ENCODE data around the gene LMX1B.
"Not testable (repeated sequence)": the region's sequence is repeated elsewhere in the genome, so short reads cannot be mapped to it uniquely, and the experiment has no call there.

The LMX1B gene

GRCh38 chr9:126723807-126724172 is 110.1 kb downstream of the LMX1B start:
- H3K27me3 ChIP-seq (ENCODE audit: low read length), result no peaks in the 10 kb centered on the region
- peak overlapping the region; percentile 95 for H2AFZ ChIP-seq (ENCODE audit: low read depth, low read length, severe bottlenecking)
- no peaks in the 10 kb centered on the region for H3F3A ChIP-seq (ENCODE audit: insufficient read depth)
- H3K79me2 ChIP-seq (ENCODE audit: insufficient read depth, low read length), result no peaks in the 10 kb centered on the region
- TF ChIP-seq, protein P1, sequence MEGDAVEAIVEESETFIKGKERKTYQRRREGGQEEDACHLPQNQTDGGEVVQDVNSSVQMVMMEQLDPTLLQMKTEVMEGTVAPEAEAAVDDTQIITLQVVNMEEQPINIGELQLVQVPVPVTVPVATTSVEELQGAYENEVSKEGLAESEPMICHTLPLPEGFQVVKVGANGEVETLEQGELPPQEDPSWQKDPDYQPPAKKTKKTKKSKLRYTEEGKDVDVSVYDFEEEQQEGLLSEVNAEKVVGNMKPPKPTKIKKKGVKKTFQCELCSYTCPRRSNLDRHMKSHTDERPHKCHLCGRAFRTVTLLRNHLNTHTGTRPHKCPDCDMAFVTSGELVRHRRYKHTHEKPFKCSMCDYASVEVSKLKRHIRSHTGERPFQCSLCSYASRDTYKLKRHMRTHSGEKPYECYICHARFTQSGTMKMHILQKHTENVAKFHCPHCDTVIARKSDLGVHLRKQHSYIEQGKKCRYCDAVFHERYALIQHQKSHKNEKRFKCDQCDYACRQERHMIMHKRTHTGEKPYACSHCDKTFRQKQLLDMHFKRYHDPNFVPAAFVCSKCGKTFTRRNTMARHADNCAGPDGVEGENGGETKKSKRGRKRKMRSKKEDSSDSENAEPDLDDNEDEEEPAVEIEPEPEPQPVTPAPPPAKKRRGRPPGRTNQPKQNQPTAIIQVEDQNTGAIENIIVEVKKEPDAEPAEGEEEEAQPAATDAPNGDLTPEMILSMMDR (IDR thresholded peaks at IDR 0.05; ENCODE audit: insufficient read depth, low read length, poor library complexity, severe bottlenecking), result no peak
- TF ChIP-seq EZH2phosphoT487 (conservative IDR thresholded peaks at IDR 0.05; ENCODE audit: low read length), result no peak
- H3K9ac ChIP-seq (ENCODE audit: low read length), result no peak overlapping the region
- no peaks in the 10 kb centered on the region for H4K20me1 ChIP-seq (ENCODE audit: low read depth, low read length)
- H3K36me3 ChIP-seq (ENCODE audit: low read length), result no peaks in the 10 kb centered on the region
- no peak overlapping the region for H3K27ac ChIP-seq (ENCODE audit: low read depth, low read length)
- no peak overlapping the region for H3K4me3 ChIP-seq (ENCODE audit: insufficient read depth, low read length, poor library complexity, severe bottlenecking)
- no peak overlapping the region for H3K4me2 ChIP-seq (ENCODE audit: low read depth, low read length, poor library complexity, severe bottlenecking)
- no peaks in the 10 kb centered on the region for H3K9me2 ChIP-seq (replicated peaks; ENCODE audit: insufficient read depth, low read length)
- no peaks in the 10 kb centered on the region for H3K9me3 ChIP-seq (ENCODE audit: insufficient read depth, low read length)

GRCh38 chr9:126724226-126724625 is 110.5 kb downstream of the LMX1B start:
- no peak overlapping the region for H3K4me2 ChIP-seq (ENCODE audit: low read depth, low read length, poor library complexity, severe bottlenecking)
- H3K79me2 ChIP-seq (ENCODE audit: insufficient read depth, low read length), result no peaks in the 10 kb centered on the region
- no peaks in the 10 kb centered on the region for H3K9me2 ChIP-seq (replicated peaks; ENCODE audit: insufficient read depth, low read length)
- no peaks in the 10 kb centered on the region for H3K27me3 ChIP-seq (ENCODE audit: low read length)
- TF ChIP-seq EZH2phosphoT487 (conservative IDR thresholded peaks at IDR 0.05; ENCODE audit: low read length), result no peak
- TF ChIP-seq, protein P1 (IDR thresholded peaks at IDR 0.05; ENCODE audit: insufficient read depth, low read length, poor library complexity, severe bottlenecking), result no peak
- no peaks in the 10 kb centered on the region for H4K20me1 ChIP-seq (ENCODE audit: low read depth, low read length)
- H3K36me3 ChIP-seq (ENCODE audit: low read length), result no peaks in the 10 kb centered on the region
- no peaks in the 10 kb centered on the region for H3F3A ChIP-seq (ENCODE audit: insufficient read depth)
- no peak overlapping the region for H3K27ac ChIP-seq (ENCODE audit: low read depth, low read length)
- H3K4me3 ChIP-seq (ENCODE audit: insufficient read depth, low read length, poor library complexity, severe bottlenecking), result no peak overlapping the region
- H3K9me3 ChIP-seq (ENCODE audit: insufficient read depth, low read length), result no peaks in the 10 kb centered on the region
- no peak overlapping the region for H3K9ac ChIP-seq (ENCODE audit: low read length)
- H2AFZ ChIP-seq (ENCODE audit: low read depth, low read length, severe bottlenecking), result no peak overlapping the region

DNA sequence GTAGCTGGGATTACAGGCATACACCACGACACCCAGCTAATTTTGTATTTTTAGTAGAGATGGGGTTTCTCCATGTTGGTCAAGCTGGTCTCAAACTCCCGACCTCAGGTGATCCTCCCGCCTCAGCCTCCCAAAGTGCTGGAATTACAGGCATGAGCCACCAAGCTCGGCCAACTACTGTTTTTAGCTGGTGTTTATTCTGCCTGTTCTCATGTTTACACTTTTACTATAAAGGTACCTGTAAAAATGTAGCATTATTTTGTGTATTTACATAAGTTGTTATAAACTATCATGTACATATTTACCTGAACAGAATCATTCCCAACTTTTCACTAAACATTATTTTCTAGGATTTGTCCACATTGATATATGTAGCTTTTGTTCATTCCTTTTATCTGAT is 111.8 kb downstream of the LMX1B start:
- H3K79me2 ChIP-seq (ENCODE audit: insufficient read depth, low read length); H2AFZ ChIP-seq (ENCODE audit: low read depth, low read length, severe bottlenecking); H3F3A ChIP-seq (ENCODE audit: insufficient read depth); H3K9me3 ChIP-seq (ENCODE audit: insufficient read depth, low read length); H3K27ac ChIP-seq (ENCODE audit: low read depth, low read length); H3K27me3 ChIP-seq (ENCODE audit: low read length); H3K4me2 ChIP-seq (ENCODE audit: low read depth, low read length, poor library complexity, severe bottlenecking); H3K9ac ChIP-seq (ENCODE audit: low read length); H3K36me3 ChIP-seq (ENCODE audit: low read length); H3K9me2 ChIP-seq (replicated peaks; ENCODE audit: insufficient read depth, low read length); H3K4me3 ChIP-seq (ENCODE audit: insufficient read depth, low read length, poor library complexity, severe bottlenecking); H4K20me1 ChIP-seq (ENCODE audit: low read depth, low read length): not testable (repeated sequence)

DNA sequence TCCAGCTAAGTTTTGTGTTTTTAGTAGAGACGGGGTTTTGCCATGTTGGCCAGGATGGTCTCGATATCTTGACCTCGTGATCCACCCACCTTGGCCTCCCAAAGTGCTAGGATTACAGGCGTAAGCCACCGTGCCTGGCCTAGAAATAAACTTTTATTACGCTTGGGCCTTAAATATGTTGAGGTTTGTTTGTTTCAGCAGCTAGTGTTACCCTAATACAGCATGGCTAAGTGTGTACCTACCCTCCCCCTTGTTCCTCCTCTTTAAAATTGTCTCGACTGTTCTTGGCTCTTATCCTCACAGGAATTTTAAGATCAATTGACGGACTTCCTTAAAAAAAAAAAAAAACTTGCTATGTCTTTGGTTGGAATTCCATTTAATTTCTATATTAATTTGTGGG is 114.5 kb downstream of the LMX1B start:
- not testable (repeated sequence) for H3K4me3 ChIP-seq (ENCODE audit: insufficient read depth, low read length, poor library complexity, severe bottlenecking); H3K9me2 ChIP-seq (replicated peaks; ENCODE audit: insufficient read depth, low read length); H3K4me2 ChIP-seq (ENCODE audit: low read depth, low read length, poor library complexity, severe bottlenecking); H4K20me1 ChIP-seq (ENCODE audit: low read depth, low read length); H3K9me3 ChIP-seq (ENCODE audit: insufficient read depth, low read length); H3K79me2 ChIP-seq (ENCODE audit: insufficient read depth, low read length); H3K9ac ChIP-seq (ENCODE audit: low read length); H3F3A ChIP-seq (ENCODE audit: insufficient read depth); H2AFZ ChIP-seq (ENCODE audit: low read depth, low read length, severe bottlenecking); H3K27me3 ChIP-seq (ENCODE audit: low read length); H3K27ac ChIP-seq (ENCODE audit: low read depth, low read length); H3K36me3 ChIP-seq (ENCODE audit: low read length)

DNA sequence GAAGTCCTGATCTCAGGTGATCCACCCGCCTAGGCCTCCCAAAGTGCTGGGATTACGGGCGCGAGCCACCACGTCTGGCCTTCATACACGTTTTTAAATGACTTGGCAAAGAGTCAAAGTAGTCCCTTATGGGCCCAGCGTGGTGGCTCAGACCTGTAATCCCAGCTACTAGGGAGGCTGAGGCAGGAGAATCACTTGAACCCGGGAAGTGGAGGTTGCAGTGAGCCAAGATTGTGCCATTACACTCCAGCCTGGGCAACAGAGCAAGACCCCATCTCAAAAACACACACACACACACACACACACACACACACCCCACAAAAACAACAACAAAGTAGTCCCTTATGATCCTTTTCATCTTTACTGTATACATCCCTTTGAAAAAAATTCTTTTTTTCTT is 116.9 kb downstream of the LMX1B start:
- H3K36me3 ChIP-seq (ENCODE audit: low read length); H2AFZ ChIP-seq (ENCODE audit: low read depth, low read length, severe bottlenecking); H3K27ac ChIP-seq (ENCODE audit: low read depth, low read length); H4K20me1 ChIP-seq (ENCODE audit: low read depth, low read length); H3K4me3 ChIP-seq (ENCODE audit: insufficient read depth, low read length, poor library complexity, severe bottlenecking); H3K27me3 ChIP-seq (ENCODE audit: low read length); H3K4me2 ChIP-seq (ENCODE audit: low read depth, low read length, poor library complexity, severe bottlenecking); H3K79me2 ChIP-seq (ENCODE audit: insufficient read depth, low read length); H3K9me2 ChIP-seq (replicated peaks; ENCODE audit: insufficient read depth, low read length); H3K9ac ChIP-seq (ENCODE audit: low read length); H3F3A ChIP-seq (ENCODE audit: insufficient read depth); H3K9me3 ChIP-seq (ENCODE audit: insufficient read depth, low read length): not testable (repeated sequence)

Data from SU-DHL-6 (cell line).